Panc1 (cell line): ENCODE measurements around the gene COX8A.

Experiments used
- POLR2AphosphoS5 ChIP-seq: IDR thresholded peaks from 2 replicates; pipeline ENCODE4 v1.6.1; 2012; ENCODE audit warnings: mild to moderate bottlenecking, low read depth, low read length, moderate library complexity
- TCF7L2 ChIP-seq: IDR thresholded peaks from 2 replicates; pipeline ENCODE4 v1.6.1; 2011; ENCODE audit warnings: mild to moderate bottlenecking, low read depth, low read length, inconsistent platforms
- TF ChIP-seq, protein P1 (sequence below): fragments of 450-650 bp; IDR thresholded peaks from 2 replicates; pipeline ENCODE4 v1.5.1; 2017; ENCODE audit warnings: mild to moderate bottlenecking
- TF ChIP-seq, protein P2 (sequence below), 2 experiments: IDR thresholded peaks; 2 replicates each; pipeline ENCODE4 v1.6.1; 2011 to 2012; ENCODE audit warnings: low read depth in 2 of 2, control low read depth in 1 of 2, low read length in 1 of 2, mild to moderate bottlenecking in 1 of 2, moderate library complexity in 1 of 2; ENCODE audit not compliant: insufficient read depth in 1 of 2

GRCh38 chr11:63933459-63933858, 41.0 kb upstream of the COX8A start:
- TF ChIP-seq, protein P1, sequence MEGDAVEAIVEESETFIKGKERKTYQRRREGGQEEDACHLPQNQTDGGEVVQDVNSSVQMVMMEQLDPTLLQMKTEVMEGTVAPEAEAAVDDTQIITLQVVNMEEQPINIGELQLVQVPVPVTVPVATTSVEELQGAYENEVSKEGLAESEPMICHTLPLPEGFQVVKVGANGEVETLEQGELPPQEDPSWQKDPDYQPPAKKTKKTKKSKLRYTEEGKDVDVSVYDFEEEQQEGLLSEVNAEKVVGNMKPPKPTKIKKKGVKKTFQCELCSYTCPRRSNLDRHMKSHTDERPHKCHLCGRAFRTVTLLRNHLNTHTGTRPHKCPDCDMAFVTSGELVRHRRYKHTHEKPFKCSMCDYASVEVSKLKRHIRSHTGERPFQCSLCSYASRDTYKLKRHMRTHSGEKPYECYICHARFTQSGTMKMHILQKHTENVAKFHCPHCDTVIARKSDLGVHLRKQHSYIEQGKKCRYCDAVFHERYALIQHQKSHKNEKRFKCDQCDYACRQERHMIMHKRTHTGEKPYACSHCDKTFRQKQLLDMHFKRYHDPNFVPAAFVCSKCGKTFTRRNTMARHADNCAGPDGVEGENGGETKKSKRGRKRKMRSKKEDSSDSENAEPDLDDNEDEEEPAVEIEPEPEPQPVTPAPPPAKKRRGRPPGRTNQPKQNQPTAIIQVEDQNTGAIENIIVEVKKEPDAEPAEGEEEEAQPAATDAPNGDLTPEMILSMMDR = no peak
- TF ChIP-seq POLR2AphosphoS5 (no peak), TCF7L2 (no peak)
- TF ChIP-seq, protein P2, sequence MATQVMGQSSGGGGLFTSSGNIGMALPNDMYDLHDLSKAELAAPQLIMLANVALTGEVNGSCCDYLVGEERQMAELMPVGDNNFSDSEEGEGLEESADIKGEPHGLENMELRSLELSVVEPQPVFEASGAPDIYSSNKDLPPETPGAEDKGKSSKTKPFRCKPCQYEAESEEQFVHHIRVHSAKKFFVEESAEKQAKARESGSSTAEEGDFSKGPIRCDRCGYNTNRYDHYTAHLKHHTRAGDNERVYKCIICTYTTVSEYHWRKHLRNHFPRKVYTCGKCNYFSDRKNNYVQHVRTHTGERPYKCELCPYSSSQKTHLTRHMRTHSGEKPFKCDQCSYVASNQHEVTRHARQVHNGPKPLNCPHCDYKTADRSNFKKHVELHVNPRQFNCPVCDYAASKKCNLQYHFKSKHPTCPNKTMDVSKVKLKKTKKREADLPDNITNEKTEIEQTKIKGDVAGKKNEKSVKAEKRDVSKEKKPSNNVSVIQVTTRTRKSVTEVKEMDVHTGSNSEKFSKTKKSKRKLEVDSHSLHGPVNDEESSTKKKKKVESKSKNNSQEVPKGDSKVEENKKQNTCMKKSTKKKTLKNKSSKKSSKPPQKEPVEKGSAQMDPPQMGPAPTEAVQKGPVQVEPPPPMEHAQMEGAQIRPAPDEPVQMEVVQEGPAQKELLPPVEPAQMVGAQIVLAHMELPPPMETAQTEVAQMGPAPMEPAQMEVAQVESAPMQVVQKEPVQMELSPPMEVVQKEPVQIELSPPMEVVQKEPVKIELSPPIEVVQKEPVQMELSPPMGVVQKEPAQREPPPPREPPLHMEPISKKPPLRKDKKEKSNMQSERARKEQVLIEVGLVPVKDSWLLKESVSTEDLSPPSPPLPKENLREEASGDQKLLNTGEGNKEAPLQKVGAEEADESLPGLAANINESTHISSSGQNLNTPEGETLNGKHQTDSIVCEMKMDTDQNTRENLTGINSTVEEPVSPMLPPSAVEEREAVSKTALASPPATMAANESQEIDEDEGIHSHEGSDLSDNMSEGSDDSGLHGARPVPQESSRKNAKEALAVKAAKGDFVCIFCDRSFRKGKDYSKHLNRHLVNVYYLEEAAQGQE (IDR thresholded peaks at IDR 0.05; ENCODE audit: insufficient read depth in 1 of 2, low read depth in 2 of 2, low read length in 1 of 2) = no peak
